Karpas-422 (cell line): ENCODE measurements around the gene GALNS. TPM values are rescaled to one million over a fixed set of nuclear protein-coding genes. Genes with fewer than 3 reads are reported as not detected.

Experiments
- DNase-seq: peaks from one replicate; pipeline ENCODE4 v3.0.0-alpha.2; 2015
- H2AFZ ChIP-seq: fragments of 200-600 bp; sonication (generic); 2 replicates; pipeline ENCODE4 v1.6.1; 2014; ENCODE audit warnings: antibody characterized with exemption, low read length, mixed read lengths
- H3K27ac ChIP-seq: fragments of 200-600 bp; sonication (generic); 2 replicates; pipeline ENCODE4 v1.5.1; 2014; ENCODE audit warnings: mild to moderate bottlenecking, low read length, moderate library complexity
- H3K27me3 ChIP-seq: fragments of 200-600 bp; sonication (generic); 2 replicates; pipeline ENCODE4 v1.6.1; 2014; ENCODE audit warnings: low read length, mixed read lengths
- H3K36me3 ChIP-seq: fragments of 200-600 bp; sonication (generic); 2 replicates; pipeline ENCODE4 v1.6.1; 2014; ENCODE audit warnings: low read length, mixed read lengths; ENCODE audit not compliant: insufficient read depth
- H3K4me1 ChIP-seq: fragments of 200-600 bp; sonication (generic); 2 replicates; pipeline ENCODE4 v1.6.1; 2014; ENCODE audit warnings: mild to moderate bottlenecking, low read length, mixed read lengths
- H3K4me2 ChIP-seq: fragments of 200-600 bp; sonication (generic); 2 replicates; pipeline ENCODE4 v1.6.1; 2014; ENCODE audit warnings: low read length, low read depth, mild to moderate bottlenecking; ENCODE audit not compliant: poor library complexity, severe bottlenecking
- H3K4me3 ChIP-seq: fragments of 200-600 bp; sonication (generic); 2 replicates; pipeline ENCODE4 v1.5.1; 2014; ENCODE audit warnings: mild to moderate bottlenecking, antibody characterized with exemption, low read length, mixed read lengths
- H3K79me2 ChIP-seq: fragments of 200-600 bp; sonication (generic); 2 replicates; pipeline ENCODE4 v1.6.1; 2014; ENCODE audit warnings: mild to moderate bottlenecking, low read length, mixed read lengths
- H3K9ac ChIP-seq: fragments of 200-600 bp; sonication (generic); 2 replicates; pipeline ENCODE4 v1.6.0; 2014; ENCODE audit warnings: low read length
- H3K9me2 ChIP-seq: fragments of 200-600 bp; sonication (generic), shearing (Covaris generic); replicated peaks from 2 replicates; pipeline ENCODE4 v1.6.0; 2014; ENCODE audit warnings: mild to moderate bottlenecking, low read length, moderate library complexity; ENCODE audit not compliant: insufficient read depth
- H3K9me3 ChIP-seq: fragments of 300-700, 200-600 bp; sonication (generic); 2 replicates; pipeline ENCODE4 v1.6.1; 2014; ENCODE audit warnings: low read length, mixed read lengths
- H4K20me1 ChIP-seq: fragments of 200-600 bp; sonication (generic); 2 replicates; pipeline ENCODE4 v1.6.1; 2014; ENCODE audit warnings: mild to moderate bottlenecking, antibody characterized with exemption, low read length, low read depth; ENCODE audit not compliant: insufficient read depth
- total RNA-seq: library from RNA; depleted of rRNA; stranded (reverse); fragments of >200 nt; shearing (Covaris generic); gene quantifications from 2 replicates; pipeline ENCODE4 v1.2.3, GENCODE V29; 2014; ENCODE audit warnings: low replicate concordance; rRNA removed

GALNS gene
- total RNA-seq, 1 experiment from 2014 or later = 26.8 TPM

GRCh38 chr16:88767546-88768070 is 89.1 kb downstream of the GALNS start:
- Histone ChIP-seq H3K27me3 (no peaks in the 10 kb centered on the region), H3K4me1 (peaks cover 12% of the 10 kb centered on the region), H2AFZ (no peak overlapping the region), H3K27ac (no peak overlapping the region), H3K36me3 (no peaks in the 10 kb centered on the region), H3K4me2 (no peak overlapping the region), H4K20me1 (0 out of 2 replicates have a peak, but pooled peaks cover 5% of the 10 kb centered on the region), H3K9me3 (no peaks in the 10 kb centered on the region), H3K9ac (no peak overlapping the region), H3K4me3 (no peak overlapping the region), H3K9me2 (no peaks in the 10 kb centered on the region), H3K79me2 (no peaks in the 10 kb centered on the region)
- no peak for DNase-seq

GRCh38 chr16:88766975-88767374 is 89.8 kb downstream of the GALNS start:
- Histone ChIP-seq H3K36me3 (no peaks in the 10 kb centered on the region), H3K79me2 (no peaks in the 10 kb centered on the region), H3K4me2 (no peak overlapping the region), H3K9me3 (no peaks in the 10 kb centered on the region), H3K9me2 (no peaks in the 10 kb centered on the region), H3K9ac (no peak overlapping the region), H4K20me1 (0 out of 2 replicates have a peak, but pooled peaks cover 5% of the 10 kb centered on the region), H3K4me3 (no peak overlapping the region), H3K27me3 (no peaks in the 10 kb centered on the region), H3K27ac (no peak overlapping the region), H2AFZ (no peak overlapping the region), H3K4me1 (peaks cover 12% of the 10 kb centered on the region)
- DNase-seq = no peak

- Histone ChIP-seq H3K9me2 (no peaks in the 10 kb centered on the region), H3K4me1 (peaks cover 3% of the 10 kb centered on the region), H3K9ac (no peak overlapping the region), H4K20me1 (no peaks in the 10 kb centered on the region), H3K79me2 (no peaks in the 10 kb centered on the region), H3K9me3 (no peaks in the 10 kb centered on the region), H3K4me3 (no peak overlapping the region), H2AFZ (no peak overlapping the region), H3K36me3 (no peaks in the 10 kb centered on the region), H3K27ac (no peak overlapping the region), H3K27me3 (no peaks in the 10 kb centered on the region), H3K4me2 (no peak overlapping the region)
- DNase-seq = no peak
Measured at GRCh38 chr16:88764913-88765349, 91.8 kb downstream of the GALNS start.

GRCh38 chr16:88764080-88764479 is 92.7 kb downstream of the GALNS start:
- H3K4me3 ChIP-seq = no peak overlapping the region
- H3K27me3 ChIP-seq = no peaks in the 10 kb centered on the region
- no peak overlapping the region for H3K27ac ChIP-seq
- no peak overlapping the region for H3K4me2 ChIP-seq
- no peak overlapping the region for H3K9ac ChIP-seq
- 0 out of 2 replicates have a peak, but pooled peaks cover 5% of the 10 kb centered on the region for H3K4me1 ChIP-seq
- no peak for DNase-seq
- no peaks in the 10 kb centered on the region for H4K20me1 ChIP-seq
- no peak overlapping the region for H2AFZ ChIP-seq
- H3K9me2 ChIP-seq = no peaks in the 10 kb centered on the region
- no peaks in the 10 kb centered on the region for H3K36me3 ChIP-seq
- no peaks in the 10 kb centered on the region for H3K9me3 ChIP-seq
- H3K79me2 ChIP-seq = no peaks in the 10 kb centered on the region

Other genes starting within 250 kb of the GALNS start
- gene IL17C, start 218.4 kb downstream of the GALNS start, total RNA-seq = not detected in 2 replicates
- 395 and 1,207 TPM in 2 replicates for gene CYBA, start 205.9 kb downstream of the GALNS start, total RNA-seq
- 35.0 and 82.2 TPM in 2 replicates for gene MVD, start 193.9 kb downstream of the GALNS start, total RNA-seq
- 1.3 and 1.4 TPM in 2 replicates for gene SNAI3, start 170.4 kb downstream of the GALNS start, total RNA-seq
- gene RNF166, start 150.5 kb downstream of the GALNS start, total RNA-seq = 16.9 and 27.1 TPM in 2 replicates
- gene CTU2, start 150.4 kb downstream of the GALNS start, total RNA-seq = 11.3 and 23.8 TPM in 2 replicates
- gene PIEZO1, start 71.7 kb downstream of the GALNS start, total RNA-seq = 1.8 and 2.1 TPM in 2 replicates
- 20.4 and 40.3 TPM in 2 replicates for gene CDT1, start 53.2 kb downstream of the GALNS start, total RNA-seq
- 193 and 232 TPM in 2 replicates for gene APRT, start 45.0 kb downstream of the GALNS start, total RNA-seq
- gene TRAPPC2L, start 180 bp upstream of the GALNS start, total RNA-seq = 58.0 and 84.6 TPM in 2 replicates
- gene PABPN1L, start 9.7 kb upstream of the GALNS start, total RNA-seq = not detected in 2 replicates
- not detected in 2 replicates for gene CBFA2T3, start 120.3 kb upstream of the GALNS start, total RNA-seq
- gene ACSF3, start 236.9 kb upstream of the GALNS start, total RNA-seq = 30.4 and 49.4 TPM in 2 replicates